Erythroblast (primary cell): Measurements from ENCODE around the gene GLUD1.

ENCODE experiments used
- GATA1 ChIP-seq: IDR thresholded peaks from 2 replicates; pipeline ENCODE4 v1.6.1; 2011; ENCODE audit warnings: low read depth, mild to moderate bottlenecking, control low read depth, low read length, moderate library complexity
- POLR2A ChIP-seq: IDR thresholded peaks from 2 replicates; pipeline ENCODE4 v1.6.1; 2011; ENCODE audit warnings: mild to moderate bottlenecking, low read length

- TF ChIP-seq POLR2A (no peak), GATA1 (no peak)
These were observed 49.2 kb downstream of the GLUD1 start for GRCh38 chr10:87045434-87045938.
